ENCODE measurements around the gene SLC22A1.

The SLC22A1 gene

GRCh38 chr6:160177220-160177619, 55.6 kb downstream of the SLC22A1 start:
- Histone ChIP-seq H3K4me3 (no peak overlapping the region), H3K27ac (no peak overlapping the region)
- DNase-seq (ENCODE audit: low spot score) = no peak
- TF ChIP-seq CTCF (IDR thresholded peaks at IDR 0.05) = no peak

- DNase-seq (ENCODE audit: low spot score) = no peak
- TF ChIP-seq CTCF (IDR thresholded peaks at IDR 0.05) = no peak
- no peak overlapping the region for H3K4me3 ChIP-seq
These were observed 56.7 kb downstream of the SLC22A1 start for GRCh38 chr6:160178271-160178670.

GRCh38 chr6:160180706-160181105, 59.1 kb downstream of the SLC22A1 start:
- TF ChIP-seq CTCF (IDR thresholded peaks at IDR 0.05) = no peak
- no peak for DNase-seq (ENCODE audit: low spot score)
- Histone ChIP-seq H3K27ac (no peak overlapping the region), H3K4me3 (no peak overlapping the region)

More at GRCh38 chr6:160178271-160178670, 56.7 kb downstream of the SLC22A1 start:
- H3K27ac ChIP-seq = no peak overlapping the region

- no peak for DNase-seq (ENCODE audit: low spot score)
- H3K27ac ChIP-seq = no peak overlapping the region
- TF ChIP-seq CTCF (IDR thresholded peaks at IDR 0.05) = no peak
- no peak overlapping the region for H3K4me3 ChIP-seq
These were observed 67.2 kb downstream of the SLC22A1 start for GRCh38 chr6:160188773-160189172.

- no peak overlapping the region for H3K27ac ChIP-seq
- TF ChIP-seq CTCF (IDR thresholded peaks at IDR 0.05) = no peak
- DNase-seq (ENCODE audit: low spot score) = no peak
- no peak overlapping the region for H3K4me3 ChIP-seq
These were observed 68.5 kb downstream of the SLC22A1 start for GRCh38 chr6:160190081-160190480.

- TF ChIP-seq CTCF (IDR thresholded peaks at IDR 0.05) = no peak
- DNase-seq (ENCODE audit: low spot score) = no peak
- Histone ChIP-seq H3K27ac (no peak overlapping the region), H3K4me3 (no peak overlapping the region)
These were observed 69.4 kb downstream of the SLC22A1 start for GRCh38 chr6:160190973-160191372.

- TF ChIP-seq CTCF (IDR thresholded peaks at IDR 0.05) = no peak
- Histone ChIP-seq H3K4me3 (no peak overlapping the region), H3K27ac (no peak overlapping the region)
- DNase-seq (ENCODE audit: low spot score) = no peak
These were observed 71.2 kb downstream of the SLC22A1 start for GRCh38 chr6:160192840-160193239.

Measured in coronary artery (tissue), 2 donors.